ENCODE data around the gene DTX2. TPM values are rescaled to one million over a fixed set of nuclear protein-coding genes. Genes with fewer than 3 reads are reported as not detected.
"Not testable (repeated sequence)": the region's sequence is repeated elsewhere in the genome, so short reads cannot be mapped to it uniquely, and the experiment has no call there.

DTX2 gene
- polyA plus RNA-seq, 1 donor from 2014 or later, result 2.4 TPM

GRCh38 chr7:76495717-76496116, 34.2 kb downstream of the DTX2 start:
- not testable (repeated sequence) for H3K9ac ChIP-seq (ENCODE audit: low read length); H3K4me2 ChIP-seq (ENCODE audit: low read length); H3F3A ChIP-seq (ENCODE audit: insufficient read depth, low read length, poor library complexity, severe bottlenecking); H2AFZ ChIP-seq (ENCODE audit: low read depth, low read length); H3K9me2 ChIP-seq (ENCODE audit: insufficient read depth, low read length); H4K20me1 ChIP-seq (ENCODE audit: insufficient read depth); H3K27me3 ChIP-seq (ENCODE audit: insufficient read depth, low read depth, low read length); H3K27ac ChIP-seq (ENCODE audit: low read length); H3K36me3 ChIP-seq (ENCODE audit: insufficient read depth, low read length); H3K4me3 ChIP-seq (ENCODE audit: low read length); H3K9me3 ChIP-seq (ENCODE audit: low read length); H3K79me2 ChIP-seq (replicated peaks; ENCODE audit: insufficient read depth, low read length)

- H3K36me3 ChIP-seq (ENCODE audit: insufficient read depth, low read length); H2AFZ ChIP-seq (ENCODE audit: low read depth, low read length); H3K4me2 ChIP-seq (ENCODE audit: low read length); H3F3A ChIP-seq (ENCODE audit: insufficient read depth, low read length, poor library complexity, severe bottlenecking); H3K9me3 ChIP-seq (ENCODE audit: low read length); H3K9ac ChIP-seq (ENCODE audit: low read length); H3K27me3 ChIP-seq (ENCODE audit: insufficient read depth, low read depth, low read length); H3K27ac ChIP-seq (ENCODE audit: low read length); H3K4me3 ChIP-seq (ENCODE audit: low read length); H3K9me2 ChIP-seq (ENCODE audit: insufficient read depth, low read length); H3K79me2 ChIP-seq (replicated peaks; ENCODE audit: insufficient read depth, low read length); H4K20me1 ChIP-seq (ENCODE audit: insufficient read depth): not testable (repeated sequence)
Observed at GRCh38 chr7:76497918-76498582, 36.5 kb downstream of the DTX2 start.

DNA sequence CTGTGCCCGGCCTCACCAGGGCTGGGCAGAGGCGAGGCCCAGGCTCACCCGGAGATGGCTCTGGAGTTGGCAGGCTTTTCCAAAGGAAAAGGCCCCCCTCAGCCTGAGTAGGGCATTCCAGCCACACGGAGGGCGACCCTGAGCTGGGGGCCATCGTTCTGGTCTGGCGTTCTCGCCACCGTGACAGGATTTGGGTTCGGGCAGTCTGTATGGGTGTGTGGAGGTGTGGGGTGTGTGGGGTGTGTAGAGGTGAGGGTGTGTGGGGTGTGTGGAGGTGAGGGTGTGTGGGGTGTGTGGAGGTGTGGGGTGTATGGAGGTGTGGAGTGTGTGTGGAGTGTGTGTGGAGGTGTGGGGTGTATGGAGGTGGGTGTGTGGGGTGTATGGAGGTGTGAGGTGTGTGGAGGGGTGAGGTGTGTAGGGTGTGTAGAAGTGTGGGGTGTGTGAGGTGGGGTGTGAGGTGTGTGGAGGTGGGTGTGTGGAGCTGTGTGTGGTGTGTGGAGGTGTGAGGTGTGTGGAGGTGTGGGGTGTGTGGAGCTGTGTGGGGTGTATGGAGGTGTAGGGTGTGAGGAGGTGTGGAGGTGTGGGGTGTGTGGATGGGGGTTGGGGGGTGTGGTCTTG, 37.2 kb downstream of the DTX2 start:
- H2AFZ ChIP-seq (ENCODE audit: low read depth, low read length); H3K27ac ChIP-seq (ENCODE audit: low read length); H3F3A ChIP-seq (ENCODE audit: insufficient read depth, low read length, poor library complexity, severe bottlenecking); H3K4me2 ChIP-seq (ENCODE audit: low read length); H3K9me2 ChIP-seq (ENCODE audit: insufficient read depth, low read length); H3K79me2 ChIP-seq (replicated peaks; ENCODE audit: insufficient read depth, low read length); H3K9ac ChIP-seq (ENCODE audit: low read length); H4K20me1 ChIP-seq (ENCODE audit: insufficient read depth); H3K4me3 ChIP-seq (ENCODE audit: low read length); H3K27me3 ChIP-seq (ENCODE audit: insufficient read depth, low read depth, low read length); H3K9me3 ChIP-seq (ENCODE audit: low read length); H3K36me3 ChIP-seq (ENCODE audit: insufficient read depth, low read length): not testable (repeated sequence)

DNA sequence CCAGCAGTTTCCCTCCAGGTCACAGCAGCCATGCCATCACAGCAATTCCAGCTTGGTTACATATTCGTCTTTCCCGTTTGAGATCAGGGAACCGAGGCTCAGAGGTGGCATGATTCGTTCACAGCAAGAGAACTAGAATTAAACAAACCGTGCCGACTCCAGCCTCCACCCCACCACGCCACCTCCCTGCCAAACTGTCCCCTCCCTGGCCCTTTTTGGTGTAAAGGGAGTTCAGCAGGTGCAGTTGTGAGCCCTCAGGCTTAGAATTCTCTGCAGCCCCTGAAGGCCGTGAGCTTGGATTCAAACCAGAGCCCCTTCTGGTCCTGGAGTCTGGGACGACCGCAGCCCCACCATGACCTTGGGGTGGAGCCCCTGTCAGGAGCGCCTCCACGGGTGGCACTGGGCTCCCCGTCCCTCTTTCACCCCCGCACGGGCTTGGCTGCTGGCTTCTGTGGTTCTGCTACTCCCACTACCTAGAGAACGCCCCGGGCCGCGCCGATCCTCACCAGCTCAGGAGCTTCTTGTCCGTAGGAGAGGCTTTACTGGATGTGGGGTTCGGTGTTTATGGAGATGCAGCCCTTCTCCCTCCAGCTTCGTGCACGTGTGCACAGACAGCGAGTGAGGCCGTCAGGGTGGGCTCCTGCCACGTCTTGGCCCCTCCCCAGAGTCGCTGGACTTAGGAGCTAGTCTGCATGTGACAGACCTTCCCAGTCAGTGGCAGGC, 37.9 kb downstream of the DTX2 start:
- H3K9ac ChIP-seq (ENCODE audit: low read length); H2AFZ ChIP-seq (ENCODE audit: low read depth, low read length); H3K27me3 ChIP-seq (ENCODE audit: insufficient read depth, low read depth, low read length); H3K27ac ChIP-seq (ENCODE audit: low read length); H4K20me1 ChIP-seq (ENCODE audit: insufficient read depth); H3K79me2 ChIP-seq (replicated peaks; ENCODE audit: insufficient read depth, low read length); H3K36me3 ChIP-seq (ENCODE audit: insufficient read depth, low read length); H3K4me2 ChIP-seq (ENCODE audit: low read length); H3K4me3 ChIP-seq (ENCODE audit: low read length); H3F3A ChIP-seq (ENCODE audit: insufficient read depth, low read length, poor library complexity, severe bottlenecking); H3K9me2 ChIP-seq (ENCODE audit: insufficient read depth, low read length); H3K9me3 ChIP-seq (ENCODE audit: low read length): not testable (repeated sequence)

GRCh38 chr7:76499924-76500241, 38.4 kb downstream of the DTX2 start:
- H3F3A ChIP-seq (ENCODE audit: insufficient read depth, low read length, poor library complexity, severe bottlenecking); H3K4me2 ChIP-seq (ENCODE audit: low read length); H3K27ac ChIP-seq (ENCODE audit: low read length); H3K27me3 ChIP-seq (ENCODE audit: insufficient read depth, low read depth, low read length); H3K36me3 ChIP-seq (ENCODE audit: insufficient read depth, low read length); H3K9me3 ChIP-seq (ENCODE audit: low read length); H3K9me2 ChIP-seq (ENCODE audit: insufficient read depth, low read length); H4K20me1 ChIP-seq (ENCODE audit: insufficient read depth); H3K9ac ChIP-seq (ENCODE audit: low read length); H2AFZ ChIP-seq (ENCODE audit: low read depth, low read length); H3K79me2 ChIP-seq (replicated peaks; ENCODE audit: insufficient read depth, low read length); H3K4me3 ChIP-seq (ENCODE audit: low read length): not testable (repeated sequence)

- H3K79me2 ChIP-seq (replicated peaks; ENCODE audit: insufficient read depth, low read length); H3K9me2 ChIP-seq (ENCODE audit: insufficient read depth, low read length); H3K4me3 ChIP-seq (ENCODE audit: low read length); H3K9me3 ChIP-seq (ENCODE audit: low read length); H3F3A ChIP-seq (ENCODE audit: insufficient read depth, low read length, poor library complexity, severe bottlenecking); H3K9ac ChIP-seq (ENCODE audit: low read length); H3K27ac ChIP-seq (ENCODE audit: low read length); H3K4me2 ChIP-seq (ENCODE audit: low read length); H3K36me3 ChIP-seq (ENCODE audit: insufficient read depth, low read length); H4K20me1 ChIP-seq (ENCODE audit: insufficient read depth); H3K27me3 ChIP-seq (ENCODE audit: insufficient read depth, low read depth, low read length); H2AFZ ChIP-seq (ENCODE audit: low read depth, low read length): not testable (repeated sequence)
Observed at GRCh38 chr7:76502224-76502623, 40.7 kb downstream of the DTX2 start.

- not testable (repeated sequence) for H3F3A ChIP-seq (ENCODE audit: insufficient read depth, low read length, poor library complexity, severe bottlenecking)
Observed at GRCh38 chr7:76502836-76503235, 41.3 kb downstream of the DTX2 start.

DNA sequence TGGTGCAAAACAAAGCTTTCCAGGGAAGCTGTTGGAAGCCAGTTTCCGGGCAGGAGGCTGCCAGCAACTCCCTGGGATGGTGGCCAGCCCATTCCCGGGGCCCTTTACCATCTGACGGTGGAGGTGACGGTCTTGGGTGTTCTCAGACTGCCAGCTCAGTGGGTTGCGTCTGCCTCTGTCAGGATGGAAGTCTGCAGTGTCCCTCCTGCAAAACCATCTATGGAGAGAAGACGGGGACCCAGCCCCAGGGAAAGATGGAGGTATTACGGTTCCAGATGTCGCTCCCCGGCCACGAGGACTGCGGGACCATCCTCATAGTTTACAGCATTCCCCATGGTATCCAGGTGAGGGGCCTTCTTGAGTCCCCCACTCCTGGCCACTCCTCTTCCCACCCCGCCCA, 41.7 kb downstream of the DTX2 start:
- not testable (repeated sequence) for H3K27ac ChIP-seq (ENCODE audit: low read length); H3K9me2 ChIP-seq (ENCODE audit: insufficient read depth, low read length); H2AFZ ChIP-seq (ENCODE audit: low read depth, low read length); H3K4me2 ChIP-seq (ENCODE audit: low read length); H4K20me1 ChIP-seq (ENCODE audit: insufficient read depth); H3F3A ChIP-seq (ENCODE audit: insufficient read depth, low read length, poor library complexity, severe bottlenecking); H3K9ac ChIP-seq (ENCODE audit: low read length); H3K79me2 ChIP-seq (replicated peaks; ENCODE audit: insufficient read depth, low read length); H3K4me3 ChIP-seq (ENCODE audit: low read length); H3K9me3 ChIP-seq (ENCODE audit: low read length); H3K36me3 ChIP-seq (ENCODE audit: insufficient read depth, low read length); H3K27me3 ChIP-seq (ENCODE audit: insufficient read depth, low read depth, low read length)

More at GRCh38 chr7:76502836-76503235, 41.3 kb downstream of the DTX2 start:
- not testable (repeated sequence) for H3K9ac ChIP-seq (ENCODE audit: low read length); H3K27ac ChIP-seq (ENCODE audit: low read length); H3K79me2 ChIP-seq (replicated peaks; ENCODE audit: insufficient read depth, low read length); H4K20me1 ChIP-seq (ENCODE audit: insufficient read depth); H3K4me2 ChIP-seq (ENCODE audit: low read length); H3K36me3 ChIP-seq (ENCODE audit: insufficient read depth, low read length); H3K4me3 ChIP-seq (ENCODE audit: low read length); H3K9me2 ChIP-seq (ENCODE audit: insufficient read depth, low read length); H3K27me3 ChIP-seq (ENCODE audit: insufficient read depth, low read depth, low read length); H2AFZ ChIP-seq (ENCODE audit: low read depth, low read length); H3K9me3 ChIP-seq (ENCODE audit: low read length)
